ENCODE measurements around the gene ARMCX1.
A peak's percentile ranks its signal among the peaks of the same experiment; 100 is the strongest.

DNA sequence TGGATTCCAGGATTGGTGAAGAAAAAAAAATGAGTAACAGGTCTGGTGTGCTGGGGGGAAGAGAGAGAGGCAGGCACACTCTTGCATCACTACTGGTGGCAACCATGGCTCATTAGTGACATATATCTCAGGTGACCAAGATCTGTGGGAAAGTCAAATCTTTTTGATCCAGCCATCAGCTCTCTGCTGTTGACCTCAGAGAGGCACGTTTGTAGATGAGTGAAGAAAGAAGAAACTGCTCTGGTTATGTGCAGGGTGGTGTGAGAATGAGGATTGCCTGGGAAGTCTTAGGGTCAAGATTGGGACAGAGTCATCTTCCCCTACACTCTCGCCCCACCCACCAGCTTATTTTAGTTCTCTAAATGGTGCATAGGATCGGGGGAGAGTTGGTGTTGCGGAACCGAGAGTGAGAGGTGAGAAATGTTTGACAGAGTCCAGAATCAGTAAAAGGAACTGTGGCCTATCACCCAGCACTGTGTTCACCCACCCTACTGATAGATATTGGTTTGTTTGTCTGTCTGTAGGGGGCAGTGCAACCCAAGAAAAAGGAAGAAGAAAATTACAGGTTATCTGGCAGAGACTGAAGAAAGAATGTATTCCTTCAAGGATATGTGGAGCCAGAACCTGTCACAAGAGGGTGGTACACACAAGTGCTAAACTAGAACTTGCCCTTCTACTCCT lies 45.5 kb downstream of the ARMCX1 start:
- no peak for TF ChIP-seq POLR2A (IDR thresholded peaks at IDR 0.05)
- TF ChIP-seq, protein P1, sequence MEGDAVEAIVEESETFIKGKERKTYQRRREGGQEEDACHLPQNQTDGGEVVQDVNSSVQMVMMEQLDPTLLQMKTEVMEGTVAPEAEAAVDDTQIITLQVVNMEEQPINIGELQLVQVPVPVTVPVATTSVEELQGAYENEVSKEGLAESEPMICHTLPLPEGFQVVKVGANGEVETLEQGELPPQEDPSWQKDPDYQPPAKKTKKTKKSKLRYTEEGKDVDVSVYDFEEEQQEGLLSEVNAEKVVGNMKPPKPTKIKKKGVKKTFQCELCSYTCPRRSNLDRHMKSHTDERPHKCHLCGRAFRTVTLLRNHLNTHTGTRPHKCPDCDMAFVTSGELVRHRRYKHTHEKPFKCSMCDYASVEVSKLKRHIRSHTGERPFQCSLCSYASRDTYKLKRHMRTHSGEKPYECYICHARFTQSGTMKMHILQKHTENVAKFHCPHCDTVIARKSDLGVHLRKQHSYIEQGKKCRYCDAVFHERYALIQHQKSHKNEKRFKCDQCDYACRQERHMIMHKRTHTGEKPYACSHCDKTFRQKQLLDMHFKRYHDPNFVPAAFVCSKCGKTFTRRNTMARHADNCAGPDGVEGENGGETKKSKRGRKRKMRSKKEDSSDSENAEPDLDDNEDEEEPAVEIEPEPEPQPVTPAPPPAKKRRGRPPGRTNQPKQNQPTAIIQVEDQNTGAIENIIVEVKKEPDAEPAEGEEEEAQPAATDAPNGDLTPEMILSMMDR (IDR thresholded peaks at IDR 0.05), result peak; percentile 17 to 60 (median 40)

Data from testis (tissue), 2 donors.